Epithelial cell of prostate (primary cell): ENCODE data around the gene ZSCAN20.

Source experiments
- DNase-seq: peaks from one replicate; pipeline ENCODE4 v3.0.0-alpha.2; 2011; ENCODE audit warnings: low read depth, low spot score
- H3K27ac ChIP-seq: fragments of 450-650 bp; 2 replicates; pipeline ENCODE4 v1.5.1; 2017; ENCODE audit warnings: mild to moderate bottlenecking

ZSCAN20 gene

GRCh38 chr1:33443080-33443704, 29.3 kb upstream of the ZSCAN20 start:
- DNase-seq, result no peak
- H3K27ac ChIP-seq, result no peak overlapping the region

DNA sequence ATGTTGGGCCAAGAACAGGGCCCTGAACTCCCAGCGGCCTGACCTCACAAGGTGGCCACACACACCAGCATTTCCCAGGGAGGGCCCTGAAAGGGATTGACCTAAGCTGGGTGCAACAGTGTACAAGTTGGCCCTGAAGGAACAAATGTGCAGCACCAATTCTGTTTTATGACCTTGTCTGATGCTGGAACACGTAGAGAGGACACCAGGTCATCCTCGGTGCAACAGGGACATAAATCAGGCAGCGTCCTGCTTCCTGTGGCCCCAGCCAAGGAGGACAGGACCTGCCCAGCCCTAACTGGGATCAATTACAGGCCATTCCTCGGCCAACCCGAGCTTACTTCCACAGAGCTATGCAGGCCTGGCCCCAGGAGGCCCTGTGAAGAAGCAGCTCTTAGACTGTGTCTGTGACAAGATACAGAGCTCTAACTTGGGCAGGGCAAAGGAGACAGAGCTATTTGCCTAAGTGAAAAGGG, 28.7 kb upstream of the ZSCAN20 start:
- H3K27ac ChIP-seq, result no peak overlapping the region
- no peak for DNase-seq

GRCh38 chr1:33445108-33445507, 27.3 kb upstream of the ZSCAN20 start:
- DNase-seq, result no peak
- H3K27ac ChIP-seq, result no peak overlapping the region

- DNase-seq, result no peak
- no peak overlapping the region for H3K27ac ChIP-seq
These were observed 25.9 kb upstream of the ZSCAN20 start for GRCh38 chr1:33446590-33446989.

GRCh38 chr1:33454646-33455282, 17.7 kb upstream of the ZSCAN20 start:
- no peak overlapping the region for H3K27ac ChIP-seq
- no peak for DNase-seq

GRCh38 chr1:33455539-33456501, 16.6 kb upstream of the ZSCAN20 start:
- H3K27ac ChIP-seq, result no peak overlapping the region
- peak; percentile 54 for DNase-seq

- H3K27ac ChIP-seq, result no peak overlapping the region
These were observed 16.0 kb upstream of the ZSCAN20 start for GRCh38 chr1:33456502-33456886.

GRCh38 chr1:33459691-33460090, 12.8 kb upstream of the ZSCAN20 start:
- H3K27ac ChIP-seq, result peak overlapping the region; percentile 78
- DNase-seq, result no peak

More at GRCh38 chr1:33456502-33456886, 16.0 kb upstream of the ZSCAN20 start:
- DNase-seq, result no peak

DNA sequence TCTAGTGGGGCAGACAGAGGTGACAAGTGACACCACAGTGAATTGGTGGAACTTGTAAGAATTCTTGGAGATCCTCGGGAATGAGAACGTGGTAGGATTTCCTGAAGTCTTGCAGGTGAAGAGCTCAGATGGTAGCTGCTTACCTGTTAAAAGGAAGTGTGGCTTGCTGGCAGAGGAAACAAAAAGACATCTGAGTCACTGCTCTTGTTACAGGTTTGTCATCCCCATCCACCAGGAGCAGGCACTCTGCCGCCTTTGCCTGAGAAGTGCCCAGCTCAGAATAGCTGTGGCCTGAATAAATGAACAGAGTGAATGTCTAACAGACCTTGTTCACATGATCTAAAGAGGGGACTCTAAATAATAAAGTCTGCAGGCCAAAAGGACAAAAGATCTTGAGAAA, 12.3 kb upstream of the ZSCAN20 start:
- H3K27ac ChIP-seq, result peak overlapping the region; percentile 78
- peak; percentile 44 for DNase-seq

DNA sequence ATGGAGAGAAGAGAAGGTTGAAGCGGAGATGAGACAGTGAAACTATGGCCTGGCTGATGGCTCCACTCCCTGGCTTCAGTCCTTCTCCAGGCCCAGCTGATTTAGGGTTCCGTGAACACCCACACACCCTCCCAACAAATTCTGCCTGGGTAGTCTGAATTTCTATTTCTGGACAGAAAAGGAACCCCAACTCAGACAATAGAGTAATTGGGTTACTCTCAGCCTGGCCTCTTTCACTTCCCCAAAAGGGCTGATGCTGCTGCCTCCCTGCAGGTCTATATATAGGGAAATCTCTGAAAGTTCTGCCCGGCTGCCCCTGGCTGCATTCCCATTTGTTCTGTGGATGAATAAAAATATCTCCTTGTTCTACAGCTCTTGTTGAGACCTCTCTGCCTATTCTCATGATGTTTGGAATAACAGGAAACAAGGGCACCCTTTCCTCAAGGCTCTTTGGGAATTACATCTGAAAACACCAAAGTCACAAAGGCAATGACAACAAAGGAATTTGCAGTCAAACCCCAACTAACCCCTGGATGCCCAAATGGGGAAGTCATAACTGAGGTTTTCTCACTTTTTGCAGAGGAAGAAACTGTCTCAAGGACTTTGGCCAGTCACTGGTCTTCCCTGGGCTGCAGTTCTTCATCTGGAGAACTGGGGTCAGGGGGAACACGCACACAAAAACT, 11.4 kb upstream of the ZSCAN20 start:
- H3K27ac ChIP-seq, result no peak overlapping the region
- no peak for DNase-seq

GRCh38 chr1:33462405-33463164, 9.9 kb upstream of the ZSCAN20 start:
- H3K27ac ChIP-seq, result no peak overlapping the region
- no peak for DNase-seq

GRCh38 chr1:33464552-33464951, 7.9 kb upstream of the ZSCAN20 start:
- H3K27ac ChIP-seq, result no peak overlapping the region
- DNase-seq, result no peak

DNA sequence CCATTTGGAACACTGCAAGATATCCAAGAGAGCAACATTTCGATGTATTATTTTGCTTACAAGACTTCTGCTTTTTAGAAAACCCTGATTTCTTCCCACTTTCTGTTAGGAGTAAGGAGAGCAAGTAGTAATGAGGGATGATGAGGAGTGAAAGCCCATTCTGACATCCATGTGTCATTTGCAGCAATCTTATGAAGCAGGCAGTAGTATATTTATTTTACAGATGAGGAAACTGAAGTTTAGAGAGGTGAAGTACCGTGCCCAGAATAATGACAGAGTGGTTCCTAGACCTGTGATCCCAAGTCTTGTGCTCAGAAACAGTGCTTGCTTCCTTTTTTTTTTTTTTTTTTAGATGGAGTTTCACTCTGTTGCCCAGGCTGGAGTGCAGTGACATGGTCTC, 7.1 kb upstream of the ZSCAN20 start:
- no peak for DNase-seq
- no peak overlapping the region for H3K27ac ChIP-seq

DNA sequence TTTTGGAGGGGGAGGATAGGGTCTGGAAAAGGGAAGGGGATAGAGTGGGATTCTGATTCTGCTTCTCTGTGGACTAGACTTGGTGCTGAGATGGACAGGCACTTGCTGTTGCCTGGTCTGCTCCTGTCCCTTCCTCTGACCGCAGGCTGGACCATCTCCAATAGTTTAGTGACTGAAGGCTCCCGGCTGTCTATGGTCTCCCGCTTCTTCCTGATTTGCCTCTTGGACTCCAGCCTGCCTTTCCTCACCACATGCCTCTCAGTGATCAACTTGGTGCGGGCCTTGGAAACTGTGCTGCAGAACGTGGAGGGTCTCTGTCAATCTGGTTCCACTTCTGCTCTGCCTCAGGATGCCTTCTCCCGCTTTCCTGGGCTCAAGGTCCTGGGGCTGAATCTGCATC, 6.3 kb upstream of the ZSCAN20 start:
- no peak overlapping the region for H3K27ac ChIP-seq
- DNase-seq, result no peak

- DNase-seq, result no peak
- H3K27ac ChIP-seq, result no peak overlapping the region
These were observed 4.4 kb upstream of the ZSCAN20 start for GRCh38 chr1:33468011-33468410.

GRCh38 chr1:33468531-33468930, 3.9 kb upstream of the ZSCAN20 start:
- H3K27ac ChIP-seq, result no peak overlapping the region
- DNase-seq, result no peak

GRCh38 chr1:33468967-33469366, 3.5 kb upstream of the ZSCAN20 start:
- H3K27ac ChIP-seq, result no peak overlapping the region
- DNase-seq, result no peak

DNA sequence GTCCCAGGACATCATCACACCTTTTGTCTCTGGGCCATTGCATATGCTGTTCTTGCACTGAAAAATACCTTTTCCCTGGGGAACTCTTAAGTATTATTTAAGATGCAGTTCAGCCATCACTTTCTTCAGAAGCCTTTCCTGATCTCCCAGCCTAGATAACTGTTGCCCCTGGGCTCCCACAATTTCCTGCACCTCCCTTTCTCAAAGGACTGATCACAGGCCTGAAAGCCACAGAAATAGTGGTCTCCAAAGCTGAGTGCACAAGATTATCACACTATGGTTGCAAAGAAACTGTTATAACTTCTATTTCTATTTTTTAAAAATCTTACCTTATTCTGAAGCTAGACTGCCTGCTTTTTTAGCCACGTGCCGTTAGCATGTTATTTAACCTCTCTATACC, 2.8 kb upstream of the ZSCAN20 start:
- DNase-seq, result no peak
- no peak overlapping the region for H3K27ac ChIP-seq

DNA sequence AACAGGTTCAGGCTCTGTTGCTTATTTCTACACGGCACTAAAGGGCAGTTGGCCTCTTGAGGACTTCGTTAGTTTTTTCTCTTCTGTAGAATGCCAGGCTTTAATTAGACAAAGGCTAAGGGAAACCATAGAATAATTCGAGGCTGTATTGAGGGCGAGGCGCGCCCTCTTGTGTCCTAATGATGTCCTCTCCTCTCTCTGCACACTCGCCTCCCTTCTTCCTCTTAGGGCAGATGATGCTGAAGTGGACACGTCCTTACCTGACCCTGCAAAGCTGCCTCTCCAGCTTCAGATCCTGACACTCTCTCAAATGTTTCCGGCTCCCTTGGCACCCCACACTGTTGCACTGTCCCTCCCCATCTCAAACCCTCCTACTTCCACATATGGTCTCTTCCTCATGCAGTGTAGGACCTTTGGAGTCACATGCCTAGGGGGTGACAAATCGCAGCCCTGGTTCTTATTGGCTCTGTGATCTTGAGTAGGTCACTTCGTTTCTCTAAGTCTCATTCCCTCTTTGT, 1.9 kb upstream of the ZSCAN20 start:
- H3K27ac ChIP-seq, result peak overlapping the region; percentile 77
- peak; percentile 86 for DNase-seq
